ENCODE results near the gene WDR83.
"Not testable (repeated sequence)": the region's sequence is repeated elsewhere in the genome, so short reads cannot be mapped to it uniquely, and the experiment has no call there.

The WDR83 gene

GRCh38 chr19:12656899-12657571, 9.6 kb upstream of the WDR83 start:
- DNase-seq: no peak

DNA sequence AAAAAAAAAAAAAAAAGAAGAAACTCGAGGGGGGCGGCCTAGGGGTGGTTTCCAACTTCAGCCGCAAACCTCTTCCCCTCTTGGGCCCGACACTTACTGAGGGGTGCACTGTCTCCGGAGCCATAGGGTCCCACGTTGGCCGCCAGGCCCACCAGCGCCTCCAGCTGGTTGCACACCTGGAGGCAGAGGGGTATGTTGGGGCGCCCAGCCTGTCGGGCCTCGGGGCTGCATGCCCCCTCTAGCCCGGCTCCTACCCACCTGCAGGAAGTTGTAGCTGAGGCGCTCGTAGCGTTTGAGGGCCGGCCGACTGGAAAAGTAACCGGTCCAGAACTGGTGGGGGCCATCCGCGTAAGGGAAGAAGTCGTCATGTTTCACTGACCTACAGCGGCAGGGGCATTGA, 8.6 kb upstream of the WDR83 start:
- no peak for DNase-seq

DNA sequence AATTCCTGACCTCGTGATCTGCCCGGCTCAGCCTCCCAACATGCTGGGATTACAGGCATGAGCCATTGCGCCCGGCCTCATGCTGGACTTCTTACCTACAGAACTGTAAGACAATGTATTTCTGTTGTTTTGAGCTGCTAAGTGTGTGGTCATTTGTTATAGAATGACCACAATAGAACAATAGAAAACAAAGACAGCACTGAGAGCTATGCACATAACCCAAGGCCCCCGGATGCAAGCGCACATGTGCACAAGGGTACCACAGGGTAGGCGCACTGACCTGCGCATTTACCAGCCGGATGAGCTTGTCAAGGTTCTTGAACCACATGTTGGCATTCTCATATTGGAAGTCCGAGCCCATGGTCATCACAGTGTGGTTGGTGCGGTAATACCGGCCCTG, 5.6 kb upstream of the WDR83 start:
- DNase-seq: no peak

DNA sequence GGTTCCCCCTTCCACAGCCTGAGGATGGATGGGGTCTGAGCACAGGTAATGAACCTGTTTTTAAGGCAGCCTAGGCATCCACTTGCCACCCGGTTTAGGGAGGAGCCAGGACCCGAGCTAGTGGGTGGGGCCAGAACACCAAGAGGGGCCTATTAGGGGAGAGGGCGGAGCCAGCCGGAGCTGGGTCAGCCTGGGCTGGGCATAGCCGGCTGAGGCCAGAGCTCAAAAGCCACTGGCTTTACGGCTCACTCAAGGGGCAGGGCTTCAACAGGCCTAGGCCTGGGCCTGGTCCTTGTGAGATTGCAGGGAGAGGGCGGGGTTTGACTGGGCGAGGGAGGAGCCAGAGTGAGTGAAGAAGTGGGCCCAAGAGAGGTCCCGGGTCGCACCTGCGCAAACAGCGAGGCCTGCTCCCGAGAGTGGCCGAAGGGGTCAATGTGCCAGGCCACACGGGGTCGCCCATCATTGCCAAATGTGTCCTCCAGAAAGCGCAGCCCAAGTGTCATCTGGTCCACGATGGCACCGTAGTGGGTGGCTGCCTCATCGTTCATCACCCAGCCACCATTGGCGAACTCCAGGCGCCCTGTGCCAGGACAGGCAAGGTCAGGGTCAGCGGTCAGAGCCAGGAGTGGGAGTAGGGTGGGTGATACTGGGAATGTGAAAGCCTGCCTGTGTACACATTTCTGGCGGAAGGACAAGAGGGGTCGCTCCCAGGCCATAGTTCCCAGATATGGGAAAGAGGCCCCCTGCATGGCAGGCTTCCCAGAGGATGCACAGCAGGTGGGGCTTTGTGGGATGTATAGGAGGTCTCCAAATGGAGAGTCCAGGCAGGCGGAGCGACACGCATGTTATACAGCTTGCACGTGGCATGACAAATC, 2.0 kb upstream of the WDR83 start:
- no peak for DNase-seq

DNA sequence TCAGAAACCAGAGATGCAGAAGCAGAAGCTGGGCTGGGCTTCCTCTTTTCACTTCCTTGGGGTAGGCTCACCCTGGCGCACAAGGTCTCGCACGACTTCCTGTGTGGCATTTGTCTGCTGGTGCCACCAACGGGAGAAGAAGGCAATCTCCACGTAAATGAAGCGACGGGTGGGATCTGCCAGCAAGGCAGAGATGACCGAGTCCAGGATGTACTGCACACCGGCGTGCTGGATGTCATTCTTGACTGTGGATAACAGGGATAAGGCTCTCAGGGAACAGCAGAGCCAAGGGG, 1.4 kb upstream of the WDR83 start:
- DNase-seq: peak; percentile 53

DNA sequence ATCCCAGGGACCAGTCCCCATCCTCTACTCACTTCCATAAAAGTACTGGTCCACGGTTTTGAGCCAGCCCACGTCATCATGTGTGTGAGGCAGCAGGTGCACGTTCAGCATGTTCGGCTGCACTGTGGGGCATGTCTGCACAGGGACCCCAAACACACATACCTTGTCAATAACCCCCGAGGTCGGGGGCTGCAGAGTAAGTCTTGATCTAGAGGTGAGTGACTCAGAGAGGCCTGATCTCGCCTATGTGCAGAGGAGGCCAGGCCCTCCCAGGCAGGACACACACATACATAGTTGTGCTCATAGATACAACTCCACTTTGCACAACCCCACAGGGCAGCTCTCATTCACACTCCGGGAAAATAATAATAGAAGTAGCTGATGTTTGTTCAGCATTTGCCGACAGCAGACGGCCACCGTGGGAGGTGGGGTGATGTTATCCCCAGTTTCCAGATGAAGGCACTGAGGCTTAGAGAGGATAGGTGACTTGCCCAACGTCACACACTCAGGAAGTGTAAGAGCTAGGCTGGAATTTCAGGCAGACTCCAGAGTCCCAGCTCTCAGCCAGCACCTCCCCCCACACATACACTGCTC, 839 bp upstream of the WDR83 start:
- DNase-seq: no peak

- DNase-seq: no peak
Observed at GRCh38 chr19:12667731-12668302, 1.2 kb downstream of the WDR83 start.

- no peak for DNase-seq
Observed at GRCh38 chr19:12668346-12668745, 1.7 kb downstream of the WDR83 start.

DNA sequence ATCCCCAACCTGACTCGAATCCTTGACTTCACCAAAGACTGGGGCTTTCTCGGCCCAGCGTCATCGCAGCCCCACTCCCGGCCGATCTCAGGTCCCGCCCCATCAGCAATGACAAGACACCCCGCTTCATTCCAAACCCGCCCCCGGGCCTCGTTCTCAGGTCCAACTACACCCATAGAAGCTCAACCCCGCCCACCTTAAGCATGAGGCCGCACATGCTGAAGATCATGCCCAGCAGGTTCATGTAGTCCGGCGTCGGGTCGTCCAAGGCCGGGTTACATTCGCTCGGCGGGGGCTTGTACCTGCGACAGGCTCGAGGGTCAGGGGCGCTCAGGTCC, 2.3 kb downstream of the WDR83 start:
- DNase-seq: peak; percentile 56

- DNase-seq: peak; percentile 72
Observed at GRCh38 chr19:12669270-12670158, 2.9 kb downstream of the WDR83 start.

DNA sequence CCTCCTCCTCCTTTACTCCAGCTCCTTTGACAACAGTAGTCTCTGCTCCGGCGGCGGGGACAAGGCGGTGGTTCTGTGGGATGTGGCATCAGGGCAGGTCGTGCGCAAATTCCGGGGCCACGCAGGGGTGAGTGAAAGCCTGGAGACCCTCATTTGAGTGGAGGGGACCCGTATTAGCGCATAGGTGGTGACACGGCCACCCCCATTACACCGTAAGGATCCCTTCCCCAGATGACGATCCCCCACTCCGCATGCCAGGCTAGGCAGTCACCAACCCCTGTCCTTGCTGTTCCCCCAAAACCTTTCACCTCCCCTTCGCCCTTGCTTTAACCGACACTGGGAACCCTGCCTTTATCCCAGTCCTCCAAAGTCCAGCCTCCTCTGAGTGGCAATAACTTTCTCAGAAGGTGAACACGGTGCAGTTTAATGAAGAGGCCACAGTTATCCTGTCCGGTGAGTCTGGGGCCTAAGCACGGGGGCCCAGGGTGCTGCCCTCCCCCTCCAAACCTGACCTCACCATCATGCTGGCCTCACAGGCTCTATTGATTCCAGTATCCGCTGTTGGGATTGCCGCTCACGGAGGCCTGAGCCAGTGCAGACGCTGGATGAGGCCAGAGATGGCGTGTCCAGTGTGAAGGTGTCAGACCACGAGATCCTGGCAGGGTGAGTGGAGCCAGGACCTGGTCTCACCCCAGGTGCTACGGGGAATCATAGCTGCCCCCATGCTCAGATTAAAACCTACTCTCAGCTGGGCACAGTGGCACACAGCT, 3.7 kb downstream of the WDR83 start:
- DNase-seq: no peak

DNA sequence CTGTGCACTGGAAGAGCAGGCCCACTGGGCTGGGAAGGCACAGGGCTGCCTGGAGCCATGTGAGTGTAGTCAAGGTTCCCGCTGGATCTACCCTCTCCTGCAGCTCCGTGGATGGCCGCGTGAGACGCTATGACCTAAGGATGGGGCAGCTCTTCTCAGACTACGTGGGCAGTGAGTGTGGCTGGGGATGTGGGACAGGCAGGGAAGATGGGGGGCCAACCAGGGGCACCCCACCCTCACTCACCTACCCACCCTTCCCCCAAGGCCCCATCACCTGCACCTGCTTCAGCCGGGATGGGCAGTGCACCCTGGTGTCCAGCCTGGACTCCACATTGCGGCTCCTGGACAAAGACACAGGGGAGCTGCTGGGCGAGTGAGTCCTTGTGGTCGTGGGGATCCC, 6.1 kb downstream of the WDR83 start:
- DNase-seq: no peak

DNA sequence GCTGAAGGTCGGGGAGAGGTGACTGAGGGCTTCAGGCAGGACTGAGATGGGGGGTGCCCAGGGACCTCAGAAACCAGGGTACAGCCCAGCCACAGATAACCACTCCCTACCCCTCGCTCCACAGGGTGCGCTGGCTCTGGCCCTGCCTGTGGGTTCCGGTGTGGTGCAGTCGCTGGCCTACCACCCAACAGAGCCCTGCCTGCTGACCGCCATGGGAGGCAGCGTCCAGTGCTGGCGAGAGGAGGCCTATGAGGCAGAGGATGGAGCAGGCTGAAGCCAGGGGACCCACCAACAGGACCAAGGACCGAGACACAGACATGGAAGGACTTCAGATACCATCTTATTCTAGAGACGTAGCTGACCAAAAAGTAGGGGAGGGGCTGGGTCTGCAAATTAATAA, 8.8 kb downstream of the WDR83 start:
- DNase-seq: no peak

DNA sequence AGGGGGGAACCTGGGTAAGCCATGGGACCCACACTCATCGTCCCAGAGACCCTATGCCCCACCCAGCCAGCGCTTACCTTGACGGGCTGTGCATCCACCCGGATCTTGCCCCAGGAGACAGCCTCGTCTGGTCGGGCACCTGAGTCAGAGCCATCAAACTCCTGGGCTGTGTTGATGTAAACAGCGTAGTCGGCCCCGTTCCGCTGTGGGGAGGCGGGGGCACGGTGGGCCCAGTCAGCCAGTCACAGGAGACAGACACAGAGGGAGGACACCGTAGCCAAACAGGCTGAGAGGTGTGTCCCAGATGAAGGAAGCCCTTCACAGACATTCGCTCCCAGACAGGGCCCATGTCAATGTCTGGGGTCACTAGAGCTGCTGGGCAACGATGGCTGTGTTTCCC, 9.3 kb downstream of the WDR83 start:
- DNase-seq: no peak

DNA sequence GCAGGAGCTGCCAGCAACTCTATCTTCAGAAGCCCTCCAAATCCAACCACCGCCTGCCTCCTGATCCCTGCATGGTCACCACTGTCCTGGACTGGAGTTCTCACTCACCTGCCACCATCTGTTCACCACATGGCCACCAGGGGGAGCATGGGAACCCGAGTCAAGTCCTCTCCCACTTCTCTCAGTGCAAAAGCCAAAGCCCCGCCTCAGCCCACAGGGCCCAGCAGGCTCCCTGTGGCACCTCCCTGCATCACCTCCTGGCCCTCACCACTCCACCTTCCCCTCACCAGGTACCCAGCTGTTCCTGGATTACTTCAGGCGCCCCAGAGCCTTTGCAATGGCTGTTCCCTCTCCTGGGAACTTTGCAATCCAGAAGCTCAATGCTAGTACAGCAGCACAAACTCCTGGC, 9.8 kb downstream of the WDR83 start:
- DNase-seq: peak; percentile 86

DNA sequence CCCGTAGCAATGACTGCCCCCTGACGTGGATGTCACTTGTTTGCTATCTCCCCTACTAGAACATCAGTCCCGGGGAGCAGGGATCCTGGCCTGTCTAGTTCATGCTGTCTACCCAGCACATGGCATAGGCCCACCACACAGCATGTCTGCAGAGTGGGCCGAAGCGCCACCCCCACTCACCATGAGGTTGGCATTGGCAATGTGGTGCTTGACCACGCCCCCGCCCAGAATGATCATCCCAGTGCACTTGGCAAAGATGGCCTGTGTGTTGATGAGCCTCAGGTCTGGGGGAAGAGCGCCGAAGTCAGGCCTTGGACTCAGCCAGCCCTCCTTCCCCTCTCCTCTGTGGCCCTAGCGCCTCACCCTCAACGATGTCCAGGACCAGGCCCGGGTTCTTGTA, 10.3 kb downstream of the WDR83 start:
- DNase-seq: no peak

DNA sequence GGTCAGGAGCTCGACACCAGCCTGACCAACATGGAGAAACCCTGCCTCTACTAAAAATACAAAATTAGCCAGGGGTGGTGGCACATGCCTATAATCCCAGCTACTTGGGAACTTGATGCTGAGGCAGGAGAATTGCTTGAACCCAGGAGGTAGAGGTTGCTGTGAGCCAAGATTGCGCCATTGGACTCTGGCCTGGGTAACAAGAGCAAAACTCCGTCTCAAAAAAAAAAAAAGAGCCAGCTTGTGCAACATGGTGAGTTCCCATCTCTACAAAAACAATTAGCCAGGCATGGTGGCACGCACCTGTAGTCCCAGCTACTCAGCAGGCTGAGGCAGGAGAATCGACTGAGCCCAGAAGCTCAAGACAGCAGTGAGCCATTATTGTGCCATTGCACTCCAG, 11.4 kb downstream of the WDR83 start:
- not testable (repeated sequence) for DNase-seq

DNA sequence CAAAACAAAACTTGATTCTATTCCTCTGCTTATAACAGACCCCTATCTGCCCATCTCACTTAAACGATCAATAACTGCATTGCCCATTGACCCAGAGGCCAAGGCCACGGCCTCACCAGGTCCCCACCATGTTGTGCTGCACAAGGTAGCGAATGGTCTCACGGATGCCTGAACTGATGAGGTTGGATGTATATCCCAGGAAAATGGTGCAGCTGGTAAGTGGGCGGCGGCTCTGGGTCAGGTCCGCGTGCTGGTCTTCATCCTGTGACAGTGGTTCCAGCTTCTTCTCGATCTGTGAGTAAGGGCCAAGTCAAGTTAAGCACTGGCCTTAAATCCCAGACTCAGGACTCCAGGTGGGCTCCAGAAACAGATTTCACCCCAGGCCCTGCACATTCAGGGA, 13.4 kb downstream of the WDR83 start:
- no peak for DNase-seq

- peak; percentile 89 for DNase-seq
Observed at GRCh38 chr19:12681074-12681987, 14.7 kb downstream of the WDR83 start, which contains the start of gene DHPS. Gene DHPS, minus strand, starts transcription at chr19:12681880. Its CDS starts 114 bp downstream, at chr19:12681766.

GRCh38 chr19:12685831-12686230, 19.2 kb downstream of the WDR83 start:
- DNase-seq: no peak

Data from activated gamma-delta T cell treated with Interleukin-2 at 50 U/mL for 16 hours (primary cell).